ENCODE measurements around the gene ST8SIA1. TPM values are rescaled to one million over a fixed set of nuclear protein-coding genes. Genes with fewer than 3 reads are reported as not detected.

The ST8SIA1 gene
- total RNA-seq, 1 experiment from 2014 or later = not detected

DNA sequence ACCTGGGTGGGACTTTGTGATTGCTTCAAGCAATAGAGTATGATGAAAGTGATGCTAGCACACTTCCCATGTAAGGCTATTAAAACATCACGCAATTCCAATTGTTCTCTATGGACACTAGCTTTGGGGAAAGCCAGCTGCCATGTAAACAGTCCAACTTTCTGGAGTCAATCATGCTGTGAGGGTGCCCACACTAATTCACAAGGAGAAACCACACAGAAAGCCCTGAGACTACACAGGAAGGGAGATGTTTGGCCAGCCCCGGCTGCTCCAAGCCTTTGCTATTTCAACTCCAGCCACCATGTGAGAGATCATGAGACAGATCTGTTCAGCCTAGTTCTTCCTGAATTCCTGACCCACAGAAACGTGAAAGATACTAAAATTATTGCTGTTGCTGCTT is 96.3 kb downstream of the ST8SIA1 start:
- no peak for DNase-seq (ENCODE audit: low spot score)

DNA sequence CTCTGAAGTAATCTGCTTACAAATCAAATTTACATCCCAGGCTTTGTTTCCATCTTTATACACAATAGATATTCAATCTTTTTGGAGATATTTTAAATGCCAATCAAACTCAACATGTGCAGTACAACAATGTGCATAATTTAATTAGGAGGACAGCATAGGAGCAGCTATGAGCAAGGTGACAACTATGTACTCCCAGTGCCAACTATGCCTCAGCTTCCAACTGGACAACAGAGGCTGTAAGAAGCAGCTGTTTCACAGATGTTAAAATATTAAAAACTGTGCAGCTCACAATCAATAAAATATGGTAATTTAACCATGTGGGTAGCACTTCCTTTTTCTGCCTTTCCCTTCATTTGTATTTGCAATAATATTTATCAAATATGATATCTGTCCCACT is 99.9 kb downstream of the ST8SIA1 start:
- no peak for DNase-seq (ENCODE audit: low spot score)

DNA sequence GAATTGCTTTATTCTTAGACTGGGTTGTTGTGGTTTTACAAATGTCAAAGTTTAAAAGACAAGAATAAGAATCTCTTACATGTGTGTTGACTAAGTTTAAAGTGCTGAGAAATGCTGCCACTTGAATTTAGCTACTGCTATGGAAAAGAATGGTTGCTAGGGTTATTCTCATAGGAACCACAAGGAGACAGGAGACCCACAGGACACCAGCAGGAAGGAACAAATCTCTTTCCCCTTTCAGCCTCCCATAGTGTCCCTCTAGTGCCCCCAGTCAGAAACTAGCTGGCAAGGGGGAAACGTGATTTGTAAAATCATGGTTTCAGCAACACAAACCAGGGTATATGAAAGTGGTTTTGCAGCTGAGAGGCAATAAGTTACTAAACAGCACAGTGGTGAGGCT is 102.7 kb downstream of the ST8SIA1 start:
- DNase-seq (ENCODE audit: low spot score) = no peak

DNA sequence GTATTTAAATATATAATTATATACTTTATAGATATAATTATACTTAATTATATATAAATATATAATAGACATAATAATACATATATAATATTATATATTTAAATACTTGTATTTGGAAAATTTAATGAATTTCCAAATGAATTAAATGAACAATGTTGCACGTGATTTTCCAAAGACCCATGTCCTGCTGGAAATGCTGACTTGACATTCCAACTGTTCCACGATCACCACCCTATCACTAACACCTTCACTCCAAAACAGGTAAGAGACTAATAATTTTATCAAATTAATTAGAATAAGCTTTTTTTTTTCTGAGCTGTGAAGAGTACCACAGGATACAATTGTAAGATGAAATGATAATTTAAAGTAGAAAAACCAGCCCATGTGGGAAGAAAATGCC is 103.4 kb downstream of the ST8SIA1 start:
- no peak for DNase-seq (ENCODE audit: low spot score)

DNA sequence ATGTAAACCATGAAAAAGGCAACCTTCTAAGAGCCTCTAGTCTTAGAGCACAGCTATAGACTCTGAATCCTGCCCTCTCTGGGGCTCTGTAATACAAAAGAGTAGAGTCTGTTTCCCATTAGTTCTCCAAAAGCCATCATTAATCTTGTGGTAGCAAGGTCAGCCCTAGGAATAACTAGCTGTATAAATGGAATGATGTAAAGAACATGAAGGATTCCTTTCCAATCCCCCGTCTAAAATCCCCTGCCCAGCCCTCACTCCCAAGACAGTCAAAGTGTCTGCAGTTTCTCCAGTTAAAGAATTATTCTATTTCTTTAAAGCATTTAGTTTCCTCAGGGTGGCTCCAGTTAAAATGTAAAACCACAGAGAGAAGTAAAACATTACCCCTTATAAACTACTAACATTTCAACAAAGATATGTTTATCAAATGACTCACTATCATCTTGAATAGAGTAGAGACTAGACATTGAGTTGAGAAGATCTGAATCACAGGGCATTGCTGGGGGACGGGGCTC is 104.2 kb downstream of the ST8SIA1 start:
- no peak for DNase-seq (ENCODE audit: low spot score)

DNA sequence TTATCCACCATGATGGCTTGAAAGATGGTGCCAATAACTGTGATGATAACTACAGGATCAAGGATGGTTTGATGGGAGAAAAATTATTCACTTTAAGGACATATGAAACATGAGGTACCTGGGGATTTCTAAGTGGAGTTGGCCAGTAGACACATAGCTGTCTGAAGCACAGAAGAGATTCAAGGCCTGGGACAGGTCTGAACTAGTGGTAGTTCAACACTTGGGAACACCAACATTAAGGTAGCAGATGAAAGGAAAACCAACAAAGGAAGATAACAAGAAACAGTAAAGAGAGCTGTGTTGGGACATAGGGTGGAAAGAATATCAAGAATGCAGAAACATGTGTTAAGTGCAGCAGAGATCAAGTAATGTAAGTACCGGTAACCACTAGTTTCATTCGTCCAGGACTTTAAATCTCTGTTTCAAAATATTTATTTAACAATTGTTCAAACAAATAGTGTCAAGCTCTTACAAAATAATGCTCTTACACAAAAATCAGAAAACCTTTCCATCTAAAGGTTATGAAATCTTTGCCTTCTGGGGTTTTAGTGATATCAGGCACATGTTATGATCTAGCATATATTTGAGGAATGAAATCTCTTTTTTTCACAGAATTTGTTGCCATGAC is 104.7 kb downstream of the ST8SIA1 start:
- DNase-seq (ENCODE audit: low spot score) = no peak

DNA sequence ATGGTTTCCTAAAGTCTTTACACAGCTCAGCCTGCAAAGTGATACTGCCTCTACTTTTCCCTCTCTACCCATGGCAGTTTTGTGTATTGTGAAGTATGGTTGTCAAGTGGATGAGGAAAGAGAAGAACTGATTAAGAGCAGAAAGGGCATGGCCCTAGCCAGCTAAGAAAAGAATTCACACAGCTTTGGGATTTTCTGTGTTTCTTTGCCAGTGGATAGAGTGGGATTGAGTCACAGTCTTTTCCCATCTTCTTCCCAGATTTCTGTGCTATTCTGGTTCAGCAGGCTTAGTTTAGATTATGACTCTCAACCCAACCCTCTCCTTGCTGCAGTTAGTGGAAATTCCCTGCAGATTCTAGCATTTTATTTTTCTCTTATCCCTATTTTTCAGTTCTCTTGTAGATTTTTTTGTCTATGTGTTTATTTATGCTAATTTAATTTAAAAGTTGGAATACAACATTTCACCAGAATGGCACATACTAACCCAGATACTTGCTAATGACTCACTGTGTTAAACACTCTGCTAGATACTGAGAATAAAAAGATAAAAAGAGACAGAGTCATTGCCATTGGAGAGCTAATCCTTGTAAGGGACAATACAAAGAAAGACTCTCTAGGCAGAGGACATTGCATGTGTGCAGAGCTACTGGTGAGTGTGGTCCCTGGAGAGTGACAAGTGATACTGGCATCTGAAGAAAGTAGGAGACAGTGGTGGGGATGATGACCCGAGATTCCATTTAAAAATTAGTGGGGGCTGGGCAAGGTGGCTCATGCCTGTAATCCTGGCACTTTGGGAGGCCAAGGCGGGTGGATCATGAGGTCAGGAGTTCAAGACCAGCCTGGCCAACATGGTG is 106.3 kb downstream of the ST8SIA1 start:
- no peak for DNase-seq (ENCODE audit: low spot score)

DNA sequence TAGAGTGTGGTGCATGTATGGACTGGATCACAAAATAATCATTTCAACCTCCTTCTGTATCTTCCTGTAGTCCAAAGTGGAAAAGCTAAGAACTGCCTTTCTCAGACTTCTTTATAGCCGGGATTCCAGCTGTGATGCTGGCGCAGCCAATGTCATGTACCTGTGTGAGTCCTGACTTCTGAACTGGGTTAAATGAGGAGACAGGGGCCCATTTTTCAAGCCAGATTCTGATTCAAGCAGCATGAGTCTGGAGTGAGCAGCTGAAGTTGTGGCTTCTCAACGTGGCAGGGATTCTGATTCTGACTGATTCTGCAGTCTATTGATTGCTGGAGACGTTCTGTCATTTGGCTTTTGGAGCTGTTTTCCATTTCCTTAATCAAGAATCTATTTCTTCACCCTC is 111.2 kb downstream of the ST8SIA1 start:
- DNase-seq (ENCODE audit: low spot score) = no peak

DNA sequence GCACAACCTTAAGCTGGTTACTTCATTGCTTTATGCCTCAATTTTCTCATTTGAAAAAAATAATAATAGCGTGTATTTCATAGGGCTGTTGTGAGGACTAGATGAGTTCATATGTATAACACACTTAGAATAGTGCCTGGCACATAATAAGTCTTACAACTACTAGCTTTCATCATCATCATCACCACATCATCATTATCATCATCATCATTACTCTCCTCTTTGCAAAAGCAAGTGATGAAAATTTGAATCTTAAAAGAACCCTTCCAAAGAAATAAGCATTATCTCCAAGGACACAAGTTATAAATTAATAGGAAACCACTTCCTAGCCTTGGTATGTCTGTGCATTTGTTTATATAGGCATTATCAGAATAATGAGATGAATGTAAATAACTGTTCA is 117.0 kb downstream of the ST8SIA1 start:
- DNase-seq (ENCODE audit: low spot score) = no peak

DNA sequence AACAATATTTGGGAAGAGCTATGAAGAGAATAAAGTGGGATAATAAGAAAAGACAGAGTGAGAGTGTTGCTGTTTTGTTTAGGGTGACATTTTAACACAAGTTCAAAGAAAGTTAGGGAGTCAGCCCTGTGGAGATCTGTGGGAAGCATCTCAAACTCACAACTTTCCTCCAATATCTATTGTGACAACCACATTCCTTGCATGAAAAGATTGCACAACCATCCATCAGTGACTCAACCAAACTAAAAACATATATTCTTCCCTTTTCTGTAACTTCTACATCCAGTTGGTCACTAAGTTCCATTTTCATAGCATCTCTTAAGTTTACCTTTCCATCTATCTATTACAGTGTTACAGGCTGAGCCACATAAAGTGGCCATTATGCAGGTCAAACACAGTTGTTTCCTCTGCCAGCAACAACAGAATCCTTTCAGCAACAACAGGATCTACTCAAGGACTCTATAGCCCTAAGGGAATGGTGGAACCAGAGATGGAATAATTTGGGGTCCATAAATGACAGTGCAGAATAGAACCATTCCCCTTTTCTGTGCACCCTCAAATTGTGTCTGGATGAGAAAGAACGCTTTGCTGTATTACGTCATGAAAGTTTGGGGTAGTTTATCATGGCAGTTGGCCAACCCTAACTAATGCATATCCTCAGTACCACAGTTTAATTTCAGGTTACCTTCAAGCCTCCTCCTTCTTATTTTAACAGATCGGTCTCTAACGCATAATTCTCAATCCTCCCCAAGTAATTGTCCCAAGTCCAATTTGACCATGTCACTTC is 118.8 kb downstream of the ST8SIA1 start:
- DNase-seq (ENCODE audit: low spot score) = no peak

DNA sequence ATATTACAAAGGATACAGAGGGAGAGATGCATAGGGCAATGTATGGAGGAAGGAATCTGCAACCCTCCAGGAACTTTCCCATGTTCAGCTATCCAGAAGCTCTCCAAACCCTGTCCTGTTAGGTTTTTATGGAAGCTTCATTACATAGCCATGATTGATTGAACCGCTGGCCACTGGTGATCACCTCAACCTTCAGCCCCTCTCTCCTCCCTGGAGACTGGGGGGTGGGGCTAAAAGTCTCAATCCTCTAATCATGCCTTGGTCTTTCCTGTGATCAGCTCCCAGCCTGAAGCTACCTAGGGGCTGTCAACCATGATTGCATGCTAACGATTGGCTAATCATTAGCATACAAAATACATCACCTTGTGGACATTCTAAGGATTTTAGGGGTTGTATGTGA is 123.4 kb downstream of the ST8SIA1 start:
- no peak for DNase-seq (ENCODE audit: low spot score)

DNA sequence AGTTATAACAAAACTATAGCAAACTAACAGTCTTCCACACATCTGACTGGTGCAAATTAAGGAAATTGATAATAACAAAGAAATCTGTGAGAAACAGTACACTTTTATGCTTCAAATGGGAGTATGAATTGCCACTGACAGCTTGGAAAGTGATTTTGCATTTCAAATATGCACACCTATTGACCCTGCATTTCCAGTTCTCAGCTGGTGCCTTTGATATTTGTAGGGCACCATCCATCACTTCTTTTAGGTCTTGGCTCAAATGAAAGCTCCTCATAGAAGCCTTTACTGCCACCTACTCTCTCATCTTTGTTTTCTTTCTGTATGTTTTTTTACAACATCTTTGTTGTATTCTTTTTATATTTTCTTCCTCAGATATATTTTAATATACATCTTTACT is 125.1 kb downstream of the ST8SIA1 start:
- no peak for DNase-seq (ENCODE audit: low spot score)

DNA sequence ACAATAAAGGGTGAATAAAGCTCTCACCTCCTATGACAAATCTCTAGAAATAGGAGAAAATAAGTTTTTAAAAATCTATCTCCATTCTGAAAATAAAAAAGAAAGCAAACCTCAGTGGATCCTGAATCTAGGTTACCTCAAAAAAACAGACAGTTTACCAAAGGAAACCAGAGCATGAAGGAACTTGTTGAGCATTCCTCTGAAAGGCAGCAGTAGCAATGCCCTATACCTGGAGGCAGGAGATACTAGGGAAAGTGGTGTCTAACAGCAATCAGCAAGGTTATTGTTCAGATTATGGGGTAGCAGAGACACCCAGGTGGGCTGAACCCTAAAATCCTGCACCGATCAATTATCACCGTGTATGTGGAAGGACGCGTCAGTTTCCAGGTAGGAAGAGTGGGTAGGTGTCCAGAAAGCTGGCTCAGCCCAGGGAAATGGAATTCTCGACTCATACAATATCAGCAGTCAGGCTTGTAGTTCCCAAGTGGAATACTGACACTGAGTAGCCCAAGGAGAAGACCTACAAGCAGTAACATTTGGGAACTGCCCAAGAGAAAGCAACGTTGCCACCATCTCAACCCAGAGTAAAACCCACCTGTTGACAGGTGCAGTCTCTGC is 128.3 kb downstream of the ST8SIA1 start:
- no peak for DNase-seq (ENCODE audit: low spot score)

DNA sequence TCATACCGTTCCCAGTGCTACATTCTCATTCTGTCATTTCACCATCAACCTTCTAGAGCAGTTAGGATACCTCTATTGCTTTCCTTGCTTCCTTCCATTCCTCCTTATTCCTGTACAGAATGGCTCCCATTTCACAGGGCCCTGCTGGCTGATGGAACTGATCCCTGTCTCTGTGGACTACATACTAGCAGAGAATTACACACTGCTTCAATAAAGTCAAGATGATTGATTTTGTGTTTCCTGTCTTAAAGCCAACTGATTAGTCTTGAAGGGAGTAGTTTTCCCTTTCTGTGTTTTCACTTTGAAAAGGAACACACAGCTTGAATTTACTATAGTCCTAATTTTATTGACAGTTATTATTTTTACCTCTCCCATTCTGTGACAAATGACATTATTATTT is 130.1 kb downstream of the ST8SIA1 start:
- no peak for DNase-seq (ENCODE audit: low spot score)

DNA sequence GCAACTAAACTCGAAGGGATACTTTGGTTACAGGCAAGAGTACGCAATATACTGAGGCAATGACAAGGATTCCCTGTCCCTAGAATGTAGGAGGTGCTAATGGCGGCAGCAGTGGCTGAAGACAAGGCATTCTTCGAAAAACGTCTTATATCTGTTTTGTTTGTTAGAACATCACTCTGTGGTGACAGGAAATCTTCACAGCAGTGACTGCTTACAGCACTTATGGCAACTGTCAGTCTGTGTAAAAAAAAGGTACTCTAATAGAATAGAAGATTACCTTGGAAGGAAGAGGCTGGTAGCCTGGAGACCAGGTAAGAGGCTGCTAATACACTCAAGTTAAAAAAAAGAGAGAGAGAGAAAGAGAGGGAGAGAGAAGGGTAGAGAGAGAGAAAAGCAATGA is 131.7 kb downstream of the ST8SIA1 start:
- no peak for DNase-seq (ENCODE audit: low spot score)

DNA sequence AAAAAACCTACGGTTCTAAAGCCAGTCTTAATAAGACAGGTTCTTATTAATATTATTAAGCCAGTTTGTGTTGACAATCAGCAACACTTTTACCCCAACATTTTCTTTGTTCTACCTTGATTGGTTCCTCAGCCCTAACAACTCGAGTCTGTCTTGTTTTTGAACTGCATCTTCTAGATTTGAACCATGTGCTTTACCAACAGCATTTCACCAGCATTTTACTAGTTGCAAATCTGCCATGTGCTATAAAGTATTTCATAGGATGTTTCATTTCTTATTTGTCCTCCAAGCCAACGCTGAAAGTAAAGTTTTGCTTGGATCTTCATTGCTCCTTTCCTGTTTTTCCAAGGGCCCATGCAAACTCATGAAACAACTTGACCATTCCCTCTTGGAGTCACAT is 133.4 kb downstream of the ST8SIA1 start:
- no peak for DNase-seq (ENCODE audit: low spot score)

DNA sequence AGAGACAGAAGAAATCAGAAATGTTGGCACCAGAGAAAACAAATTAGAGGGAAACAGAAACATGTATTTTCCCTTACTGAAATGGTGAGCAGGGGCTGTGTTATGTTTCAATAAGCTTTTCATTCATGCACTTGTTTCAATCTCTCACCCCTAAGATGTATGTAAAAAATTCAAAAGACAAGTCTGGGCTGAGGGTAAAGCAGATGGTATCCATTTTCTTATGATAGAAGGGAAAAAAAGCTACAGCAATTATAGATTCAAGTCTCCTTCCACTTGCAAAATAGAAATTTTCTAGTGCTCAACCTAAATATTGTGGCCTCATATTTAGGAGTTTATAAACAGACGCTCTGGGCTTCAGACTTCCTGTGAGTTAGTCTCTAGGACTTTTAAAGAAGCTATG is 138.3 kb downstream of the ST8SIA1 start:
- DNase-seq (ENCODE audit: low spot score) = no peak

DNA sequence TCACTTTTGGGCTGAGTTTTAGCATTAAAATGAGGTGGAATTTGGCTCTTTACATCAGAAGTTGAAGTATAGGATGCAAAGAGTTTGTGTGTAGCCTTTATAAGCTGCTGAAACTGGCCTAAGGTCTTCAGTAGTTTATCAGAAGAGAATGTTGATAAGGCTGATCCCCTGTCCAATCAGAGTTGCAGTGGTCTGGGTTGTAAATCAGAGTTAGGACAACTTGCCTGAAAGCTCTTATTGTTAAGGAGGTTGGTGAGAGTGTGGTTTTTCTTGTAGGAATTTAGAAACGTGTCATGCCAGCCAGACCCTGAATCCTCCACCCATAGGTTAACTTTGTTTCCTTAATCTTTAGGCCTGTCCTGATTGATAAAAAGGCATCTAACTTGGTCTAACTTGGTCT is 143.5 kb downstream of the ST8SIA1 start:
- no peak for DNase-seq (ENCODE audit: low spot score)

DNA sequence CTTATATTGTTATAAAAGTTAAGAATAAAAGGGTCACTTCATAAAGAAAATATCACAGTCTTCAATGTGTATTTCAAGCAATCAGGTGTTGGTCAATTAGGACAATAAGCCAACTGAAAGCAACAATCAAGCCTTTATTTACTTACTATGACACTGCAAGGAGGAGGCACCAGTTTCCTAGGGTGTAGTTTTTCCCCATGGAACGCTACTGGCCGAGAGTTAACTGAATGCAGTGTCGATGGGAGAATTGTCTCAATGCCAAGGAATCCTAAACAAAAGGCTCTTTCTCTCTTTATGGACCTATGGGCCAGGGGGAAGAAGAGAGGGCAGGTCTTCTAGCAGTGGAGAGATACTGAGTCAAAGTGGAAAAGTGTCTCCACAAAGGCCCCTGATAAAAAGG is 146.1 kb downstream of the ST8SIA1 start:
- no peak for DNase-seq (ENCODE audit: low spot score)

DNA sequence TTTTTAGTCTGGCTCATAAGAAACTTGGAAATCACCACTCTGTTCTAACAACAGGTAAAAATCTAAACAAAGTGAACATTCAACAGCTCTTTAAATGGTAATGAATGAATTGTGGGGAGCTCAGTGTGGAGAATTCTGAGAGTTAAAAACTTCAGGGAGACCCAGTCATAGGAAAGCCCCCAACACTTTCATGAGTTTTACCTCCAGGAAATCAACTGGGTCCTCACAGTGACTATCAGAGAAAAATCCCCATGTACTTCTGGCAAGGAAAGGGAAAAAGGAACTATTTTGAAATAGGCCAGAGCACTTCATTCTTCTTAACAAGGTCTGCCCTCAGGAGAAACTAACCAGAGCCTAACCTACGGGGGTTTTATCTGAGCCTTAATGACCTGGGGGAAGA is 153.8 kb downstream of the ST8SIA1 start:
- DNase-seq (ENCODE audit: low spot score) = no peak

DNA sequence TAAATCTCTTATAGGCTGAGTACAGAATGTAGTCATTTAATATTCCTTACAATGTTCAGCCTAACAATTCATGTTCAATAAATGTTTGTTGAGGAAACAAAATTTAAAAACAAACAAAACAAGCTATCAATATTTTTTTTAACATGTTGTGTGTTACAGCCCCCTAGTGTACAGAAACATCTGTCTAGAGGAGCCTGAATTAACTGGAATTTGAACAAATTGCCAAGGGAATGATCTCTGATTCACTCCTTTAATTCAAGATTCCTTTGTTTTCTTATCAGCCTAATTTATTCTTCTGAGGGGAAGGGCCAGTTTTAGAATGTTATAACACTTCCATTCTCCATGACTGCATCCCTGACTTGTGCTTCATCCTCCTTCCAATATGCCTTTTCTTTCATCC is 161.3 kb downstream of the ST8SIA1 start:
- no peak for DNase-seq (ENCODE audit: low spot score)

DNA sequence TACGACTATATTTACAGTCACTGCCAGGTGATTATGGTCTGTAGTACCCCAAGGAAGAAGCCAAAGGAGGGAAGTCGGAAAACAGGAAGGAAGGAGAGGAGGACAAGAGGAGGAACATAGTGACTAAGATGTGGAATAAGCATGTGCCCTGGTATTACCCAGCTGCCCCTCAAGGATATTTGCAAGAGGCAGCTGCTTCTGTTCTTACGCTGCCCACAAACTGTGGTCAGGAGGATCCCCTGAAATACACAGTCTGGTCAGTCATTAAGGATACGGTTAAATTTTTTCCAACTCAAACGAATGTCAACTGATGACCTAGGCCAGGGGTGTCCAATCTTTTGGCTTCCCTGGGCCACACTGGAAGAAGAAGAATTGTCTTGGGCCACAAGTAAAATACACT is 162.0 kb downstream of the ST8SIA1 start:
- DNase-seq (ENCODE audit: low spot score) = no peak
